GM21723 (cell line): ENCODE results near the gene FBF1.

Source experiments
- ATAC-seq: cut with Tn5 transposase; IDR thresholded peaks from one replicate; pipeline ENCODE4 v1.9.1; 2021; ENCODE audit warnings: mild to moderate bottlenecking, moderate library complexity; ENCODE audit not compliant: unreplicated experiment

Gene FBF1

DNA sequence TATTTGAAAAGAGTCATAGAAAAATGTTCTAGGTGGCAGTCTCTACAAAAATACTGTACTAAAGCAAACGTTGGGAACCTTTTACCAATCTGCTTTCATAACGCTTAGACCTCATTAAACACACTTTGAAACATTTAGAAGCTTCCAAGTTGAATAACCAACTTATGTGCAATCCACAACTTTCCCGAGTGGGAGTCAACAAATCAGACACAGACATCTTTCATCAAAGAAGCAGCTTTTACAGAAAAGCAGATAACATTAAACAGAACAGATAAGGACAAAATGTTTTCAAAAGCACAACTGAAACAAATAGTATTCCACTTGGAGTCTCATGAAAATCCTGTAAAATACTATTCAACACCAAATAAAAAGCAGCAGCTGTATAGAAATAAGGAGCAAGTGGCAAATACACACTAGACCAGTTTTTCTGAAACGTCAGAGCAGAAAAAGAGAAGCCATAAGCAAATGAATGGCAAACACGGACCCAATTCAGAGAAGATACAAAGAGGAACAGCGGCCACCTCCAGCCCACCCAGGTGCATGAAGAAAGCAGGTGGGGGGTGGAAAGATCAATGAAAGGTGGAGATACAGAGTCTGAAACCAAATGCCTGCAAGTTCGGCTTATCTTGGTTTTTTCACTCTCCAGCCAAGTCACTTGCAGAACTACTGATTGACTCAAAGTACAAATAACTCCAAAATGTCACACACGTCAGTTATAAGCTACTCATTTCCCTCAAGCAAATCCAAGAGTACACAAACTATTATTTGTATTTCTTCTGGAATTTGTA, 18.4 kb upstream of the FBF1 start:
- no peak for ATAC-seq

DNA sequence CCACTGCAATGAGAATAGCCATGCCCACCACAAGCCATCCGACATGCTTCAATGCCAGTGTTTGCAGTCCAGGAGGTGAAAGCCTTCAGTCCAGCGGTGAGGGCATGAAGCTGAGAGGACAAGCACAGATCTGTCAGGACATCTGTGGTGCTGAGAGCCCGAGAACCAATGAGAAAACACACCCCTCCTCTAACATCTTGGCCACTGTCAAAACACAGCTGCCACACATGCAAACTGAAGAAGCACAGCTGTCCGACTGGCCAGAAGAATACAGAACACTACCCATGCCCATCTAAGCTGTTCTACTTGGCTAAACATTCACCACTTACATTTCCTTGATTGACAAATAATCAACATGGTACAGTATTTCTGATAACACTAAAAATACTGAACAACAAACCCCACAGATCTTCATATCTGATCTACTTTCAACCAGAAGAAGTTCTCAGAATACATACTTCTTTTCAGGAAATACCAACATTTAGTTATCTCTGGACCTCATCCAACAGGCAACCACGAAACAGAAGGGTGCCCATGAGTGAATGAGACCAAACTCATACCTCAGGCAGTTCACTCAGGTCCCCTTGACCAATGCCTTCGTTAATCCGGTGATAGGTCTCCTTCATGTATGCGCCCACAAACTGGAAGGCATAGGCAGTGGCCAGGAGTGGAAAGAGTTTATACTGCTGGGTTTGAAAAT, 10.2 kb upstream of the FBF1 start:
- no peak for ATAC-seq

DNA sequence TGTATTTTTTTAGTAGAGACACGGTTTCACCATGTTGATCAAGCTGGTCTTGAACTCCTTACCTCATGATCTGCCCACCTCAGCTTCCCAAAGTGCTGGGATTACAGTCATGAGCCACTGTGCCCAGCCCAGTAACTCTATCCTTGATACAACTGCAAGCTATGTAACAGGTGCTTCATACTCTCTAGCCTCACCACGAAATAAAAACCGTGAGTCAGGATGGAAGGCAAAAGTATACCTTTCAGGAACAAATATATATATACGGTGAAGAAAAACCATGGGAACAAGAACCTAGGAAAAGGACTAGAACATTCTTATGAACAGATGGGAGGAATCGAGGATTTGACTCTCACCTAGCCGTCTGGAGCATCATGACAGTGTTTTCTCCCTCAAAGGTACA, 9.6 kb upstream of the FBF1 start:
- no peak for ATAC-seq

DNA sequence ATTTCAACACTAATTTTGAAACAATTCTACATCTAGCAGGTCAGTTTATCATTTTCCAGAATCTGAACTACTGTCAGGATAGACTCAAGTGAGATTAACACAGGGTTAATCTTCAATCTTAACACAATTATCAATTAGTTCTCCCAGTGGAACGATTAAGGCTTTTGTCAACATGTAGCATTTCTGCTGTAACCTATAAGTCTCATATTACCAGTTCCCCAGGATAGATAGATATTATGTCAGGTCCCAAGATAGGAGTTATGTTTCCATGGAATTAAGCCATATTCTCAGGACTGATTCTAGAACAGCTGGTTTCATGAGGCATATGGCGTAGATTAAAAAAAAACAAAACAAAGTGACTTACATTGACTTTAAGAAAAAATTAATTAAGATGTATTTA, 4.4 kb upstream of the FBF1 start:
- ATAC-seq, result no peak

DNA sequence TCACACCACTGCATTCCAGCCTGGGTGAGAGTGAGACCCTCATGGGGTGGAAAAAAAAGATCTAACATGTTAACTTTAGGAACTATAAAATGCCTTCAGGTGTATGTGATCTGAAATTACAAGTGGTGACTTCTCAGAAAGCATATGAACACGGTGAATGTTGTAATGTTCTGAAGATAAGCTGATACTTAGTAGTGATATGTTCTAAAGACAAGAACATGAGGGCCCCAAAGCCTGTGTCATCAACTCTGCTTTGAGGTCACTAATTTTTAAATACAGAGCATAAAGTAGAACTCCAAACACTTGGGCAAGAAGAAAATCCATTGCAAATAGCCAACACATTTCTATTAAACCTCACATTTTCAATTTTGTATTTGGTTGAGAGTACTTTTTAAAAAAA, 2.6 kb upstream of the FBF1 start:
- ATAC-seq, result no peak

DNA sequence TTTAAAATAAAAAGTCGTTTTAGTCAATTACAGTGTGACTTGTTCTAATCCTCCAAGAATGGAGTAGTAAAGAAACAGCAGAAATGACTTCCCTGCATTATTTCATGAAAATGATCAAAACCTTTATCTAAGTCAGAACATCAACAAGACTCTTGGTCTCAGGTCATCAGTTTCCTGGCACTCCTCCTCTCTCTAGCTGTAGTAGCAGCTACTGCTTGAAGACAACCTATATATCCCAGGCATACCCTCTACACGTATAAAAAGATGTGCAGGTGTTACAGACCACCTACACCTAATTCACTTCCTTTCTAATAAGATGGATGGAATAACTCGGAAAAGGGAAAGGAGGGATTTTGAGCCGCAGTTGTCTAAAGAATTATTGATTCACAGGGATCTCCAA, 1.6 kb upstream of the FBF1 start:
- ATAC-seq, result no peak

DNA sequence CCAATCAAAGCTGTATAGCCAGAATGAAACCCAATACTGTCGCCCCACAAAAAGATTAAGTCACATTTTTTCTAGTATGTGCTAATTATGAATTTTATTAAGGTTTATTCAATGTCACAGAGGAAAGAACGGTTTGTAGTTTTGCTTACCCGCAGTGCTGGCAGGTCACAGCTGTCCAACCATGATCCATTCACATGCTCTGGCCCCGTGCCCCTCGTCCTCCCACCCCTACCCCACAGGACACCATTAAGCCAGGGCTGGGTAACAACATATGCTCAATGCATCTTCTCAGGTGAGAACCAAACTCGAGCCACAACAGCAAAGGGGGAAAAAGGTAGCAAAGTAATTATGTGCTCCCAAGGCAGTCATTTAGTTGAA, 589 bp upstream of the FBF1 start:
- no peak for ATAC-seq

DNA sequence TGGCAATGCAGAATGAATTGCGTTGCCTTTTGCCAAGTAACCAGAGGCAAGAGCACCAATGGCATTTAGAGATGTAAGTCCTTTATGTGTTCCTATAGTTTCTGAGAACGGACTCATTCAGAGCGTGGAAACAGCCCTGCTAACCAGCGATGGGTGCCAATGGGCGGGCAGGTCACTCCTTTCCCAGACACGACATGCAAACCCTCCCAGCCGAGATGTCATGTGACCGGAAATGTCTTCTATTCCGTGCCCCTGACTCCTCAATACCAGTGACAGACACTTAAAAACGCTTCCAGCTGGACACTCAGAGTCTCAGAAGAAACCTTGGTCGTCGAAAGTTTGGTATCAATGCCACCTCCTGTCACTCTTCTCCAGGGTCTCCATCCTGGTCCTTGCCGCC, 3.2 kb downstream of the FBF1 start:
- no peak for ATAC-seq

DNA sequence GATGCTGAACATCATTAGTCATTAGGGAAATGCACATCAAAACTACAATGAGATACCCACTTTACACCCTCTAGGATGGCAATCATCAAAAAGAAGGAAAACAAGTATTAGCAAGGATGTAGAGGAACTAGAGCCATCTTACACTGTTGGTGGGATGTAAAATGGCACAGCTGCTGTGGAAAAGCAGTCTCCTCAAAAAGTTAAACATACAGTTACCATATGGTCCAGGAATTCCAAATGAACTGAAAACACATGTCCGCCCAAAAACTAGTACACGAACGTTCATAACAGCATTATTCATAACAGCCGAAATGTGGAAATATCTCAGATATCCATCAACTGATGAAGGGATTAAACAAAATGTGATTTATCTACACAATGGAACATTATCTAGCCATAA, 7.0 kb downstream of the FBF1 start:
- ATAC-seq, result no peak

DNA sequence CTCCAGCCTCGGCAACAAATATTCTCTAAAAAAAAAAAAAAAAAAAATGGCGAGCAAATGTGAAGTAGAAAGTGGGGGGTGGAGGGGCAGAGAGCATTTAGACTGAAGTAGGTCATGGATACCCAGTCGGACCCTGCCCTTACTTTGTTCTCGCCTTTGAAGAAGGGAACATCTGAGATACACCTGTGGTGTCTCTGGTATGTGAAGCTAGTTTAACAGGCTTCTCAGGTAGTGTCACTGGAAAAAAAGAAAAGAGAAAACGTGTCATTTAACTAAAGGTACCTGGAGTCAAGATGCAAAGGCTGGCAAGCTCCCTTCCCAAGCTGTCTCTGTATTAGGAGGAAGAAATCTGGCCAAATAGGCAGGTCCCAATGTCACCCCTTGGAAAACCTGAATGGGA, 8.0 kb downstream of the FBF1 start:
- ATAC-seq, result no peak

DNA sequence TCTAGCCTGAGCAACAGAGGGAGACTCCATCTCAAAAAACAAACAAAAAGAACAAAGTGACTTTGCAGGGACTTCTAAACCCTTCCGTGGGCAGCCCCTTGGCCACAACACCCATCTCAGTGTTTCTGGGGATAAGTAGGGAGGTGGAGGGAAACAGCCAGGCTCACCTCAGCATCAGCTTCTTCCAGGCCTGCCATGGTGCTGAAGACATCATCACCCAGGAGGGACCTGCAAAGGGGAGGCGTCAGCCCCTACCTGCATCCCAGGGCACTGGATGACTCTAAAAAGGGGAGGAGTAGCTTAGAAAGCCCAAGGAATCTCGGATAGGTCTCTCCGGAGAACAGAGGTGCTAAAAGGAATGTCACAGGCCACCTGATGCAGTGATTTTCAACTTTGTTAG, 9.8 kb downstream of the FBF1 start:
- ATAC-seq, result no peak

DNA sequence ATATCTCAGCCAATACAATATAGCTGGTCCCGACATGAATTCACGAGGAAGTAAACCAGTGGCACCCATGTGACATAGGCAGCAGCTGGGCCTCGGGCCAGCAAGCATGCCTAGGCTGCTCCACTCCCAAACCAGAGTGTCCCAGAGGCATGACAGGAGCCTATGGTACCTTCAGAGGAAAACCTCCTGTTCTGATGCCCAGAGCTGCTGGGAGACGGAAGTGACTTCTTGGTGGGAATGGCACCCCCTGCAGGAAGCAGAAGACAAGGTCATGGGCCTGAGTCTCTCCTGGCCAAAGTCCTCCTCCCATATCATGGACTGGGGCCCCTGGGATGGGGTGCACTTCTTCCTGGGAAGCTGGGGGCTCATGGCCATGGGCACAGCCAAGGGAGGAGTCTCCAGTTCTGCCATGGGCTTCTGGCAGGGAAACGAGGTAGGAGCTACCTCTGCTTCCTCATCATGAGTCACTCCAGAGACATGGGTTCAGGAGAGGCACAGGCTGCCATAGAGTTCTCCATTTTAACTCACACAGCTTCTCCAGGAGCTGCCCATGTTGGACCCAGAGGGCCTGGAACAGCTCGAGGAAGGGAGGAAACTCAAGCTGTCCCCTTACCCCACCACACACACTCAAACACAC, 13.4 kb downstream of the FBF1 start:
- no peak for ATAC-seq

DNA sequence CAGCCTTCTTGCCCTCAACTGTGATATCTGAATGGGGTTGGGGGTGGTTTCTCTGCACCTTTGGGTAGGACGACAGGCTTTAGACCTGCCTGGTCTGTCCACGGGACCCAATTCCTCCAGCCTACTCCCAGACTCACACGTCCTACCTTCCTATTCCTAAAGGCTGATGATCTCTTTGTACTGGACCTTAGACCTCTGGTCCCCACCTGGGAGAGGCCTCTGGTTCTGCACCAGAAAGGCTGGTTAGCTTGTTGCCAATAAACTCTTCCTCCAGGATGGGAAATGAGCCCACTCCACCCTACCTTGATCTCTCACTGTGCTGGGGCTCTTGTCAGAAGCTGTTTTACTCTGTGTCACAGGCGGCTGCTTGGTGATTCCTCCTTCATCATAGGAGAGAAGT, 14.4 kb downstream of the FBF1 start:
- no peak for ATAC-seq

DNA sequence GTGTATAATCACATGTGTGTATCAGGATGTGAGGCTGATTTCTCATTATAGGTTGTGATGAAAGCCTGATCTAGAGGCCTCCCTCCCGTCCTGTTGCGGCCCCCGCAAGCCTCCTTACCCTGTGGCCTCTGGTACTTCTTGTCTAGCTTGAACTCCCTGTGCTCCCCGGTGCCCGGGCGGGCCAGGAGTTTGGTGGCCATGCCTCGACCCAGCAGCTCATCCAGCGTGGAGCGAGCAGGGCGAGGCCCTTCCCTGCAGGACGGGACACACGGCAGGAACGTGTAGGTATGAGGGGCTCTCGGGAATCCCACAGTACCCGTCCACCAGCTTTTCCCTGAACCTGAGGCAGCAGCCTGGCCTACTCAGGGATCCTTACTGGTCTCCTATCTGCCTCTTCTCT, 14.9 kb downstream of the FBF1 start:
- no peak for ATAC-seq

DNA sequence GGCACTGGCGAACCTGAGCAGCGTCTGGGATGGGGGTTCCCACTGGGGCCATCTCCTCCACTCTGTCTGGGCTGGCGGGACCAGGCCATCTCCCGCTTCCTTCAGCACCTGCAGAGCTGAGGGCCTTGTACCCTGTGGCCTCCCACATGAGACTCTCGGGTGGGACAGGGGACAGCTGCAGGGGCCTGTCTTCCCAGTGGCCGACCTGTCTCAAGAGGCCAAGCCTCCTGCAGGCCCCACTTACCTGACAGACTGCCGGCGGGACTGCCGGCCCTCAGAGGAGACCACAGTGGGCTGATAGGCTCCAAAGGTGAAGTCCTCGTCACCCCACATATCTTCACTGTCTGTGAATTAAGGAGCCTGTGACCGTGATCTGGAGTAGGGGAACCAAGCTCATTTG, 15.7 kb downstream of the FBF1 start:
- no peak for ATAC-seq

DNA sequence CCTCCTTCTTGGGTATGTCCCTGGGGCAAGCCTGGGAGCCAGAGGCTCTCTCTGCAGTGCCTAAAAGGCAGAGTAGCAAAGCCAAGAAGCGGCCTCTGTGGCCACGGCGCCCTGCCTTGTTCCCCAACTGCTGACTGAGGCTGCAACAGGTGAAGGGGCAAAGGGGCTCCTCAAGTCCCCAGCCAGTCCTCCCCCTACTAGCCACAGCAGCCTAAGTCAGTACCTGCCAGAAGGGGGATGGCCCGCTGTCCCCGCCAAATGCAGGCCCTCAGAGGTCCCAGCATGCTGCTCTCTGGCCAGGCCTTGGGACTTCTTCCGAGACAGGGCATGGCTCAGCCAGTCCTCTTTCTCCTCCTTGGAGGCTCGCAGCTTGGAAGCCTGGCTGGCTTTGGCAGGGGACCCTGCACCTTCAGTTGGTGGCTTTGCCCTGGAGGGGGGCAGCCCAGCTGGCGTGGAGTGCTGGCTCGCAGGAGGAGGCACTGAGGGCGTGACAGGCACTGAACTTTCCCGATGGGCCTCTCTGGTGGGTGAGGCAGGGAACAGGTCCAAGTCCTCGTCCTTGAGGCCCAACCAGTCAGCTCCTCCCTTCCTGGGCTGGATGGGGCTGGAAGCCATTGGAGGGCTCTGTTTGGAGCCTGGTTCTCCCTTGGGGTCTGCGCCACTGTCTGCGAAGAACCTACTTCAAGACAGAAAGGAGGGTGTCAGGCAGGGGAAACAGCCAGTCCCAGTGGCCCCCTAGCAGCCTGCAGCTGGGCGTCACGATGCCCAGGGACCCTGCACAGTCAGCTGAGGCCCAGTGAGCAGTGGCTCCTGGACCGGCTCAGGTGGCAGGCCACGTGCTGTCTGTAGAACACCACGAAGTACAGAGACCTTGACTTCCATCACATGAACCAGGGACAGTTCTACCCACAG, 17.6 kb downstream of the FBF1 start:
- ATAC-seq, result no peak

DNA sequence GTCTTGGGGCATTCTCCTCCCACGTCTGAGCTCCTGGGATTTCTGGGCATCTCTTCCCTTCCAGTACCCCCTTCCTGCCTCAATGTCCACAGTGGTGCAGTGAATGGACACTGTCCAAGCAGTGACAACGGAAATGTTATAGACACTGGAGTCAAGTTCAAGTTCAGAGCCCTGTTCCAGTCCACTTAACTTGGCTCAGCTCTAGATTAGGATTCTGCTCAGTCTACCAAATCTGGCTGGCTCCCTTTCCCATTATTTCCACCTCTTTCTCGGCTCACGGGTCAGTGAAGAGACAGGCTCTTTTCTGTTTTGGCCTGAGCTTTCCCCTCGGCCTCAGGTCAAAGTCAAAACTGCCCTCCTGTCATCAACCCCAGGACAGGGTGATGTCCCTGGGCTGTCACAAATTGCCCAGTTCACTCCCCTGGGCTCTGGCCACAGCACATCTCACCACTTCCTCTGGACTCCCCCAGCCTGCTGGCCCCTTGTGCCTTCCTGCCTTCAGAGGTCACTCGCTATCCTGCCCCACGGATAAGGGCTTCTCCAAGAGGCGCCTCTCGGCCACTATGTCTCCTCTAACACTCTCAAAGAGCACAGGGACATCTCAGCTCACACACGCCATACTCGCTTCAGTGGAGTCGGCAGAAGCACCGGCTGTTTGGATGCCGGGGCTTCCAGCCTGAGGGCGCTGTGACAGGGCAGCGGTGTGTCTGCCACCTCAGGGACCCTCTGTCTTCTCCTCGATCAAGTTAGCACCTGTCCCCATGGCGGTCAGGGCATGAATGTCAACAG, 18.5 kb downstream of the FBF1 start:
- ATAC-seq, result no peak

DNA sequence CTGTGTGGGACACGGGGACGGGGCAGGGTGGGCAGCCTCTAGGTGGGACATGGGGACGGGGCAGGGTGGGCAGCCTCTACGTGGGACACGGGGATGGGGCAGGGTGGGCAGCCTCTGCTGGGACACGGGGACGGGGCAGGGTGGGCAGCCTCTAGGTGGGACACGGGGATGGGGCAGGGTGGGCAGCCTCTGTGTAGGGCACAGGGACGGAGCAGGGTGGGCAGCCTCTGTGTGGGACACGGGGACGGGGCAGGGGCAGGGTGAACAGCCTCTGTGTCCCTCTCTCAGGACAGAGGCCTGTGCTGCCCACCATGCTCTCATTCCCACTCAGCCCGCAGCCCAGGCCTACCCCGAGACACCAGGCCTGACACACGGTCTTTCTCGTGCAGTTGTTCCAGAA, 19.2 kb downstream of the FBF1 start:
- no peak for ATAC-seq

DNA sequence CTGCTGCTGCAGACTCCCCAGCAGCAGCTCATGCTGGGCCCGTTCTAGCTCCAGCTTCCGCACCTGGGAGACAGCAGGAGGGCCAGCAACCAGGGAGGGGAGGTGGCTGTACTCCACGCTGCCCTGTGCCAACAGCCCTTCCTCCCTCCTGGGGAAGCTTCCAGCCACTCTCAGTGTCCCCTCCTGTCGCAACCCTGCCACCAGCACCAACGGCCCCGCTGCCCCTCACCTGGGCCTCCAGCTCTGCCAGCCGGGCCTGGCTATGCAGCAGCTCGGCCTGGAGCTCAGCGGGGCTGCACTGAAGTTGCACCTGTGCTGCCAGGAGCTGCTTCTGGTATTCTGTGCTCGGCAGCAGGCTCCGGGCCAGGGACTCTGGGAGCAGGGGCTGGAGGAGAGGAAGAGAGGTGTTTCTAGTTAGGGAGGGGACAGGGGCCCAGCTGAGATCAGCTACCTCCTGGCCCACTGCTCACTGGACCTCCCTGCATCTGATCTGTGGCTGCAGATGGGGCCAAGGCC, 20.7 kb downstream of the FBF1 start:
- ATAC-seq, result no peak

DNA sequence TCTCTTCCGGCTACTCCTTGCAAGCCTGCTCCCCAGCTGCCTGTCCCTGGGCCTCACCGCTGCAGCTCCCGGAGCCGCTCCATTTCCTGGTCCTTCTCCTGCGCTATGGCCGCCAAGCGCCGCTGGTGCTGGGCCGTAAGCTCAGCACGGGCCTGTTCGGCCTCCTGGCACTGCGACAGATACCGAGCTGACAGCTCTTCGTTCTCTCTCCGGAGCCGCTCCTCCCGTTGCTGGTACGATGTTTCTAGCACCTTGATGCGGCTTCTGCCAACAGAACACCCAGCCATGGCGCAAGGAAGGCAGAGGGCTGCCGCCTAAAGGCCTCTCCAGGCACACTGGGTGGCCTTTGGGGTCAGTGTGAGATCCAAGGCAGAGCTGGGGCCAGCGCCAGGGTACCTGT, 21.2 kb downstream of the FBF1 start:
- no peak for ATAC-seq
